SU-DHL-6 (cell line): Measurements from ENCODE around the gene ETFRF1.

ENCODE experiments used
- EZH2phosphoT487 ChIP-seq: fragments of 200-600 bp; sonication (generic), shearing (Covaris generic); conservative IDR thresholded peaks from 2 replicates; pipeline ENCODE4 v1.6.1; 2018; ENCODE audit warnings: mild to moderate bottlenecking, antibody characterized with exemption, low read length, moderate library complexity, mixed read lengths
- TF ChIP-seq, protein P1 (sequence below): fragments of 200-600 bp; sonication (generic); IDR thresholded peaks from one replicate; pipeline ENCODE4 v1.5.1; 2017; ENCODE audit warnings: antibody characterized with exemption, mild to moderate bottlenecking, low read length, moderate library complexity; ENCODE audit not compliant: insufficient read depth, poor library complexity, severe bottlenecking

DNA sequence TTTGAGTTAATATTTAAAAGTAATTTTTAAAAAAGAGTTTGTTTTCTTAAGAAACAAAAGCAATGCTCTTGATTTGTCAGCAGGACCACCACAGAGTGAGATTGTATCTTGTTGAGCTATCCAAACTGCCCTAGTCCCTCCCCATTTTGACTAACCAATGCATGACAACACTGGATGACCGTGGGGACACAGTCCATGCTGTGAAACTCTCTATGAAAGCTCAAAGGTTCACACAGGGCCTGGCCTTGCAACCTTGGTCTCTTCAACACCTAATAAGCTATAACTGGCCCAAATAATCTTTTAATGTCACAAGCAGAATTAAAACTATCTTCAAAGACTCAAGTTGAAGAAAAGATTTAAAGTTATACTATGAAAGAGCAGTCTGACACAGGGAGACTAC, 13.5 kb downstream of the ETFRF1 start:
- TF ChIP-seq, protein P1, sequence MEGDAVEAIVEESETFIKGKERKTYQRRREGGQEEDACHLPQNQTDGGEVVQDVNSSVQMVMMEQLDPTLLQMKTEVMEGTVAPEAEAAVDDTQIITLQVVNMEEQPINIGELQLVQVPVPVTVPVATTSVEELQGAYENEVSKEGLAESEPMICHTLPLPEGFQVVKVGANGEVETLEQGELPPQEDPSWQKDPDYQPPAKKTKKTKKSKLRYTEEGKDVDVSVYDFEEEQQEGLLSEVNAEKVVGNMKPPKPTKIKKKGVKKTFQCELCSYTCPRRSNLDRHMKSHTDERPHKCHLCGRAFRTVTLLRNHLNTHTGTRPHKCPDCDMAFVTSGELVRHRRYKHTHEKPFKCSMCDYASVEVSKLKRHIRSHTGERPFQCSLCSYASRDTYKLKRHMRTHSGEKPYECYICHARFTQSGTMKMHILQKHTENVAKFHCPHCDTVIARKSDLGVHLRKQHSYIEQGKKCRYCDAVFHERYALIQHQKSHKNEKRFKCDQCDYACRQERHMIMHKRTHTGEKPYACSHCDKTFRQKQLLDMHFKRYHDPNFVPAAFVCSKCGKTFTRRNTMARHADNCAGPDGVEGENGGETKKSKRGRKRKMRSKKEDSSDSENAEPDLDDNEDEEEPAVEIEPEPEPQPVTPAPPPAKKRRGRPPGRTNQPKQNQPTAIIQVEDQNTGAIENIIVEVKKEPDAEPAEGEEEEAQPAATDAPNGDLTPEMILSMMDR: no peak
- TF ChIP-seq EZH2phosphoT487: no peak
